ENCODE data around the gene LRTM2.
A peak's percentile ranks its signal among the peaks of the same experiment; 100 is the strongest.

LRTM2 gene

GRCh38 chr12:1827826-1828805, 7.8 kb downstream of the LRTM2 start:
- H3K9ac ChIP-seq (ENCODE audit: low read length), result no peak overlapping the region
- peaks cover 20% of the 10 kb centered on the region for H3K27me3 ChIP-seq (ENCODE audit: control insufficient read depth, insufficient read depth, low read length)
- H3K4me1 ChIP-seq (ENCODE audit: control insufficient read depth, low read depth, low read length), result peaks cover 4% of the 10 kb centered on the region
- H3K36me3 ChIP-seq (ENCODE audit: control insufficient read depth, low read depth, low read length), result no peaks in the 10 kb centered on the region
- no peak overlapping the region for H3K27ac ChIP-seq (ENCODE audit: low read length)
- no peak overlapping the region for H3K4me3 ChIP-seq (ENCODE audit: low read length)
- no peaks in the 10 kb centered on the region for H3K9me3 ChIP-seq (ENCODE audit: control insufficient read depth, low read depth, low read length)

- H3K27me3 ChIP-seq (ENCODE audit: control insufficient read depth, insufficient read depth, low read length), result peaks cover 20% of the 10 kb centered on the region
- H3K4me1 ChIP-seq (ENCODE audit: control insufficient read depth, low read depth, low read length), result peaks cover 4% of the 10 kb centered on the region
- no peaks in the 10 kb centered on the region for H3K36me3 ChIP-seq (ENCODE audit: control insufficient read depth, low read depth, low read length)
- no peak overlapping the region for H3K27ac ChIP-seq (ENCODE audit: low read length)
- no peak overlapping the region for H3K9ac ChIP-seq (ENCODE audit: low read length)
- no peak overlapping the region for H3K4me3 ChIP-seq (ENCODE audit: low read length)
- H3K9me3 ChIP-seq (ENCODE audit: control insufficient read depth, low read depth, low read length), result no peaks in the 10 kb centered on the region
These were observed 8.5 kb downstream of the LRTM2 start for GRCh38 chr12:1828856-1829255.

- Histone ChIP-seq H3K4me3 (ENCODE audit: low read length) (no peak overlapping the region), H3K4me1 (ENCODE audit: control insufficient read depth, low read depth, low read length) (peaks cover 4% of the 10 kb centered on the region), H3K9ac (ENCODE audit: low read length) (no peak overlapping the region), H3K9me3 (ENCODE audit: control insufficient read depth, low read depth, low read length) (no peaks in the 10 kb centered on the region), H3K36me3 (ENCODE audit: control insufficient read depth, low read depth, low read length) (no peaks in the 10 kb centered on the region), H3K27ac (ENCODE audit: low read length) (no peak overlapping the region), H3K27me3 (ENCODE audit: control insufficient read depth, insufficient read depth, low read length) (peaks cover 20% of the 10 kb centered on the region)
These were observed 9.0 kb downstream of the LRTM2 start for GRCh38 chr12:1829306-1829900.

GRCh38 chr12:1830401-1830845, 10.1 kb downstream of the LRTM2 start:
- Histone ChIP-seq H3K36me3 (ENCODE audit: control insufficient read depth, low read depth, low read length) (no peaks in the 10 kb centered on the region), H3K9me3 (ENCODE audit: control insufficient read depth, low read depth, low read length) (no peaks in the 10 kb centered on the region), H3K4me1 (ENCODE audit: control insufficient read depth, low read depth, low read length) (peaks cover 4% of the 10 kb centered on the region), H3K9ac (ENCODE audit: low read length) (no peak overlapping the region), H3K27me3 (ENCODE audit: control insufficient read depth, insufficient read depth, low read length) (peaks cover 20% of the 10 kb centered on the region), H3K27ac (ENCODE audit: low read length) (no peak overlapping the region), H3K4me3 (ENCODE audit: low read length) (no peak overlapping the region)

- no peaks in the 10 kb centered on the region for H3K9me3 ChIP-seq (ENCODE audit: control insufficient read depth, low read depth, low read length)
- H3K36me3 ChIP-seq (ENCODE audit: control insufficient read depth, low read depth, low read length), result no peaks in the 10 kb centered on the region
- H3K9ac ChIP-seq (ENCODE audit: low read length), result no peak overlapping the region
- H3K27ac ChIP-seq (ENCODE audit: low read length), result no peak overlapping the region
- peak overlapping the region; percentile 46 for H3K4me3 ChIP-seq (ENCODE audit: low read length)
- H3K4me1 ChIP-seq (ENCODE audit: control insufficient read depth, low read depth, low read length), result peaks cover 4% of the 10 kb centered on the region
- peaks cover 20% of the 10 kb centered on the region for H3K27me3 ChIP-seq (ENCODE audit: control insufficient read depth, insufficient read depth, low read length)
These were observed 10.9 kb downstream of the LRTM2 start for GRCh38 chr12:1830981-1831963.

GRCh38 chr12:1832801-1833595, 12.6 kb downstream of the LRTM2 start:
- no peaks in the 10 kb centered on the region for H3K36me3 ChIP-seq (ENCODE audit: control insufficient read depth, low read depth, low read length)
- no peaks in the 10 kb centered on the region for H3K9me3 ChIP-seq (ENCODE audit: control insufficient read depth, low read depth, low read length)
- H3K4me3 ChIP-seq (ENCODE audit: low read length), result no peak overlapping the region
- no peak overlapping the region for H3K27ac ChIP-seq (ENCODE audit: low read length)
- H3K4me1 ChIP-seq (ENCODE audit: control insufficient read depth, low read depth, low read length), result peaks cover 7% of the 10 kb centered on the region
- peaks cover 20% of the 10 kb centered on the region for H3K27me3 ChIP-seq (ENCODE audit: control insufficient read depth, insufficient read depth, low read length)
- H3K9ac ChIP-seq (ENCODE audit: low read length), result no peak overlapping the region

- H3K36me3 ChIP-seq (ENCODE audit: control insufficient read depth, low read depth, low read length), result no peaks in the 10 kb centered on the region
- peaks cover 20% of the 10 kb centered on the region for H3K27me3 ChIP-seq (ENCODE audit: control insufficient read depth, insufficient read depth, low read length)
- no peak overlapping the region for H3K9ac ChIP-seq (ENCODE audit: low read length)
- H3K4me1 ChIP-seq (ENCODE audit: control insufficient read depth, low read depth, low read length), result peaks cover 7% of the 10 kb centered on the region
- H3K9me3 ChIP-seq (ENCODE audit: control insufficient read depth, low read depth, low read length), result no peaks in the 10 kb centered on the region
- no peak overlapping the region for H3K4me3 ChIP-seq (ENCODE audit: low read length)
- H3K27ac ChIP-seq (ENCODE audit: low read length), result no peak overlapping the region
These were observed 13.2 kb downstream of the LRTM2 start for GRCh38 chr12:1833596-1834028.

- Histone ChIP-seq H3K9ac (ENCODE audit: low read length) (no peak overlapping the region), H3K9me3 (ENCODE audit: control insufficient read depth, low read depth, low read length) (no peaks in the 10 kb centered on the region), H3K27ac (ENCODE audit: low read length) (no peak overlapping the region), H3K27me3 (ENCODE audit: control insufficient read depth, insufficient read depth, low read length) (peaks cover 20% of the 10 kb centered on the region), H3K4me1 (ENCODE audit: control insufficient read depth, low read depth, low read length) (peaks cover 7% of the 10 kb centered on the region), H3K4me3 (ENCODE audit: low read length) (no peak overlapping the region), H3K36me3 (ENCODE audit: control insufficient read depth, low read depth, low read length) (no peaks in the 10 kb centered on the region)
These were observed 14.0 kb downstream of the LRTM2 start for GRCh38 chr12:1834186-1834925.

GRCh38 chr12:1835211-1836131, 15.1 kb downstream of the LRTM2 start:
- H3K9ac ChIP-seq (ENCODE audit: low read length), result no peak overlapping the region
- H3K9me3 ChIP-seq (ENCODE audit: control insufficient read depth, low read depth, low read length), result no peaks in the 10 kb centered on the region
- H3K4me3 ChIP-seq (ENCODE audit: low read length), result no peak overlapping the region
- H3K36me3 ChIP-seq (ENCODE audit: control insufficient read depth, low read depth, low read length), result no peaks in the 10 kb centered on the region
- H3K27ac ChIP-seq (ENCODE audit: low read length), result no peak overlapping the region
- H3K4me1 ChIP-seq (ENCODE audit: control insufficient read depth, low read depth, low read length), result peaks cover 7% of the 10 kb centered on the region
- peaks cover 18% of the 10 kb centered on the region for H3K27me3 ChIP-seq (ENCODE audit: control insufficient read depth, insufficient read depth, low read length)
